HG03175 (cell line): ENCODE data around the gene TRPM3.

Experiments
- ATAC-seq: cut with Tn5 transposase; IDR thresholded peaks from one replicate; pipeline ENCODE4 v1.9.1; 2021; ENCODE audit warnings: mild to moderate bottlenecking, moderate library complexity; ENCODE audit not compliant: unreplicated experiment

The TRPM3 gene

DNA sequence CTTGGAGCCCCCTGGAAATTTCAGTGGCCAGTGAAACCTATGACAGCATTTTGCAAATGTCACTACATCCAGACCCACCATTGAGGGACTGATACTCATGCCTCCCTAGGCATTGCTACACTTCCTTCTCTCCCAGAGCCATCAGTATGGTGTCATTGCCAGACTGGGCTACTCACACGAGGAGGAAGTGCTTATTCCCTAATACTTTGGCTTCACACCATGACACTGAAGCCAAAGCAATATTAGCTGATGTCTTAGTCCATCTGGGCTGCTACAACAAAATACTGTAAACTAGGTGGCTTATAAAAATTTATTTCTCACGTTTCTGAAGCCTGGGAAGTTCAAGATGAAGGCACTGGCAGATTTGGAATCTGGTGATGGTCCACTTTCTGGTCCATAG is 22.6 kb downstream of the TRPM3 start:
- no peak for ATAC-seq

DNA sequence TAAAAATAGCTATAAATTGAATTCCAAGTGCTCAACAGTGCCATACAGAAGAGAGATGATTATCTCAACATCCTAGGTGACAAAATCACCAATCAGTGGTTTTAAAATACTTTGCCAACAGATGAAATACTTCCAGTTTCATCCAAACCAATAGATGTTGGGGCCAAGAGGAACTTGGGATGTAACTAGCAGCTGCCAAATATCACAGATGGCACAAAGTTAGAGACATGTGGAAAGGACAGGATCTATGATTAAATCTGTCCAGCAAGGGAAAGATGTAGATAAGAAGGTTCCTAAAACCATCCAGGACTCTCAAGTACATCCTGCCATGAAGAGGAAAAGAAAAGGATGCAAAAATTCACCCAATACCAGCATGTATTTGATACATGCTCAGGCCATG is 23.8 kb downstream of the TRPM3 start:
- no peak for ATAC-seq

DNA sequence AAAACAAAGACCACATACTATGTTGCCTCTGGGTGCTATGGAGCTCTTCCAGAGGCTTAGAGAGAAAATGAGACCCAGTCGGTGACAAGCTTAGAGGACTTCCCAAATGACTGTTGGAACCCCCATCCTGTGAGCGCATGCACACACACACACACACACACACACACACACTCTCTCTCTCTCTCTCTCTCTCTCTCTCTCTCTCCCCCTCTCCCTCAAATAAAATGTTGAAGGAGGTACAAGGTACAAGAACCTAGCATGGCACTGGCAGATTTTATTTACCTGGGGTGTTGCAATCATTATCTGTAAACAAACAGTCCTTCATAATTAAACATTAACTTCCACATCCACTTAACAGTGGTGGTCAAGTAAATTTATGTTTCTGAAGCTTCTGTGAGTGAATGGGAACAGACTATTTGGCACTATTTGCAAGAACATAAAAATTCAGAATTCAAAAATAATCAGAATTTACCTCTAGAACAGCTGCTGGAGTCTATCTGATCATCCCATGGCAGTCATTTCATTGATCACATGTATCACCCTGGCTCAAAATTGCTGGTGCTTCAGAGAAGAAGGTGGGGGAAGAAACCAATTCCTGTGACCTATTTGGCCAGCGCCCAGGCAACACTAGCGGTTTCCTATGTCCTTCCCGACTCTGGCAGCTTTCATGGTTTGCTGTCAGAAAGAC is 24.9 kb downstream of the TRPM3 start:
- ATAC-seq = no peak

DNA sequence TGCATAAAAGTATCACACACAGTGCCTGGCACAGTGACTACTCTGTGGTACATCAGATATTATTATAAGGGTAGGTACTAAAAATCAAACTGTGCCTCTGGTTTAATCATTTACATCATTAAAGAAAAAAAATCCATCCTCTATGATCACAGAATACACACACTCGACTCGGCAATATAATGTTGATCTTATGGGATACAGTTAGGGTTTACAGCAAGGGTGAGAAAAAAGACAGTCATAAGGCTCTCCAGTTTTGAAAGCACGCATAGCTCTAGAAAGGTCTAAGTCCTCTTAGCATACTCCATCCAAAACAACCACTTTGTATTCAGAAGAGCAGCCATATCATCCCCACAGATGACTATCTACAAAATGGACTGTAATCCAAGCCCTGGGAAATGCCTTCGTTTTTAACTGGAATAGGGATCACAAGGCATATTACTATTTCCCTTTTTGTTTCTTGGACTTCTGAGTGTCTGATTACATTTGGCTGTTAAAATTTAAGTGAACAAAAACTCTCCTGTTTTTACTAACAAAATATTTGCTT is 26.6 kb downstream of the TRPM3 start:
- no peak for ATAC-seq

DNA sequence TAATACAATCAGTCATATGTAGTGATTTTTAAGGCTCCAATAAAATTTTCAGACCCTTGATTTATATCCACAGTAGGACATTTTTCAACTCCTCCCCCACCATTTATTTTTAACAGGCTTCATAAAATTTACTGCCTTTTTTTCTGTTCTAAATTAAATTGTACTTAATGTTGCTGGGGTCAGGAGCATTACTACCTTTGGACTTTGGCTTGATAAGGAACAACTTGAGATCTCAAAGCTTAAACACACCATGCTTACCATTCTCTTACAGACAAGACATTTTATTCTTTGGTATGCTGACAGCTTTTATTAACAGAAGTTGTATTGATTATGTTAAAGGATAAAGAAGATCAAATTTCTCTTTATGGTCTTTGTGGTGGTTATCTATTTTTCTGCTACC is 30.5 kb downstream of the TRPM3 start:
- no peak for ATAC-seq

DNA sequence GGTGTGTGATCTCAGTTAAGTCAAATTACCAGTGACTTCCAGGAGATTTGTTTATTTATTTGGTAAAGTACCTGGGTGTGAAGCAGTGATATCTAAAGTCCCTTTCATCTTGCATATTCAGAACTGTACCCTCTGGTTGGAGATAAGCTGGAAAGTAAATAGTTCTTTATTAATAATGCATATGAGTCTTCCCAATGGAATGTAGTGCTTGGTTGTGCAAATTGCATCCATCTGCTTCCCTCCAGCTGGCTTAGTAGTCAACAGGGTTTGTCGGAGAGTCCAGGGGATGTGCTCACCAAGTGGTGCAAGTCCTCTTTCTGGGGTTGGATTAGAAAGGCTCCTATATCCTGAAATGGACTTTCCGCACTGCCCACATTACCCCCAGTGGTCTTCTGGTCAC is 42.0 kb downstream of the TRPM3 start:
- ATAC-seq = no peak

DNA sequence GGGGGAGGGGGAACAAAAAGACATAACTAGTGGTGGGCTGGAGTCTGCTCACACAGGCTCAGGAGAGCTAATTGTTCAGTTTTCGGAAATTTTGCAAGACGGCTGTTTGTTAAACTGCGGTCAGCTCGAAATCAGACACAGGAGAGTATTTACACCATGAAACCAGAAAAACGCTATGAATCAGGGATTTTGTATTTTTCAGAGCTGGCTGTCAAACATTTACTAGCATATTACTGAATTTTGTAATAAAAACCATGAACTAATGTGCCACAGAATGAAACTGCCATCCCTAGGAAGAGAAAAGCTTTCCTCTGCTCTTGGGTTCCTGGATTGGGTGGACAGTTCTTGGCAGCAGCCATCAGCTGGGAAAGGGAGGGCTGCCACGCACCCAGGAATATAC is 45.3 kb downstream of the TRPM3 start:
- no peak for ATAC-seq

DNA sequence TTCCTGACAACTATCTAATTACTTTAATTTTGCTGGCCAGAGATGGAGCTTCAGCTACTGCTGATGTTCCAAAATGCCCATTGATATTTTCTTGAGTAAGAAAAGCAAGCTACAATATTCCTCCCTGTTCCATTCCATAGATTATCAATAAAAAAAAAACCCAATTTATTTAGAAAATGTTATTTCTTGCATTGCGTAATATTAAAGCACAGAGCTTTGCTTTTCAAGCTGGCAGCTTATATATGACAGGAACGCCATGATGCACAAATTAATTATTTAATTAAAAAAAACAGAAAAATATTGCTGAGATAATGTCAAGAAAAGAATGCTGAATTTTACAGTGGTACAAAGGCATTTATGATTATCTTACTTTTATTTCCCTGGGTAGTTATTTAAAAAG is 47.9 kb downstream of the TRPM3 start:
- ATAC-seq = no peak

DNA sequence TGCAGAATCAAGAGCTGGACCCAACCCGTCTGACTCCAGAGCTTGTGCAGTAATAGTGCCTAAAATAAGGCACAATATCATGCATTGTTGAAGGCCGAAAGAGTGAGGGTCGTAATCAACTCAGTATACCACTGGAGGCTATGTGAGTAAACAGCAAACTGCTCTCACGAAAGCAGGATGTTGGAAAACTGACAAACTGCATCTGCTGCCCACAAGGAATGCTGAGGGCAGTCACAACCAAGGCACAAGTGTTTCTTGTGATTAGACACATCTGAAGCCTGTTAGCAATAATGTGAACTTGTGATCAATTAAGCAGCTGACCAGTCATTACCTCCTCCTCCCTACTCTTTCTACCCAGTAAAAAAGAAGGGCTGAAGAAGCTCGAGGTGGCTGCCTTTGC is 48.8 kb downstream of the TRPM3 start:
- ATAC-seq = no peak

DNA sequence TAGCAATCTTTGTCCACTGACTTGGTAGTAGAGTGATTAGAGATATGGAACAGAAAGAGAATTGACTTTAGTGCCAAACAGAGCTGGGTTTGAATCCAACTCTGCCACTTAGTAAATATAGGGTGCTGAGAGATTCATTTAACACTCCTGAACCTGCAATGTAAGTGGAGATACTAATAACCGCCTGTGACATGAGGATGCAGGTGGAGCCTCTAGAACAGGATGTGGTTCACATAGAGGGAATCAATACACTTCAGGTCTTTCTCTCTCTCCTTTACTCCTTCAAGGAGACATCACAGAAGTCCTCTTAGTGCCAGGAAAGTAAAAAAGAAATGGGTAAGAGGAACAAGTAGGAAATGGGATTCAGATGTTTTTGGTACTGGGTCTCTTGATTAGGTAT is 49.8 kb downstream of the TRPM3 start:
- no peak for ATAC-seq

DNA sequence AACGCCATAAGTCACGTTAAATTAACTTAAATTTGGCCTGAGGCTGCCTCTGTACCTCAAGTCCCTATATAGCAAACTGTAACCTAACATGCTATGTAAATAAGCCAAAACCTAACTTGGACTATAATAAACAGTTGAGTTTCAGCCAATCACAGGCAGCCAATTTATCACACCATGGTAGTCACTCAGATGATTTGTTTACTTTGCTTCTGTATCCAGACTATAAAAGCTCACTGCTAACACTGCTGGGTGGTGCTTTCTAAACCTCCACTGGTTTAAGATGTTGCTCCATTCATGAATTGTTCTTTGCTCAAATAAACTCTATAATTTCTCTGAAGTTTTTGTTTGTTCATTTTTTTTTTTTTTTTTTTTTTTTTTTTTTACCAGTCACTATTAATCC is 62.8 kb downstream of the TRPM3 start:
- no peak for ATAC-seq

DNA sequence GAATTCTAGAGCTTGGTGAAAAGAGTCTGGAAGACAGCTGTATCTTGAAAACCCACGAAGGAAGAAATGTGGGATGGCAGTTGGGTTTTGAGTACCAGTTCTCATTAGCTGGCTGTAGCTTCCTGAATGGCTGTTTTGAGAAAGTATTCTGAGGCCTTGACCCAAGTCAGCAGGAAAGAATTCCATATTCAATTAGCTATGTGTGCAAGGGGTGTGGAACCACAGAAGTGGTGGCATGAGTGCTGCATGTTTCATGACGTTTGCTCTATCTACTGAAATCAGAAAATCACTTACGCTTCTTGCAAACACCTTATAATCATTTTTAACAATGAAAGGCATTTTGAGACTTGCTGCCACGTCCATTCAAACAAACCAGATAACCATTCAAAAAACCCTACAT is 69.1 kb downstream of the TRPM3 start:
- ATAC-seq = no peak

DNA sequence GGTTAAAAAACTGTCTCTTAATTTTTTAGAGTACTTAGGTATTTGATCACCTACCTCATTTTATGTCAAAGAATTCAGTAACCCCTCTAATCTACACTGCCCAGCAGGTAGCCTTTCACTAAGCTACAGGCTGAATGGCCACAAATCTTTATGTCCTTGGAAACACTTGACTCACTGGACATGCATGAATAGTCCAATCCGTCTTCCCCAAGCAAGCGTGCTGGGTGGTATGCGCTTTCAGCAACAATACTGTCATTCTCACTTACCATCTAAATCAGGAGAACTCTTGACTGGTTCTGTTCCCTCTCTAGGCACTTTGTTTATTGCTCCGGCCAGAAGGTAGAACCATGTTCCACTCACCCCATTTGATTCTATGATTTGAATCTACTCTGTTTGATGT is 73.1 kb downstream of the TRPM3 start:
- ATAC-seq = no peak

DNA sequence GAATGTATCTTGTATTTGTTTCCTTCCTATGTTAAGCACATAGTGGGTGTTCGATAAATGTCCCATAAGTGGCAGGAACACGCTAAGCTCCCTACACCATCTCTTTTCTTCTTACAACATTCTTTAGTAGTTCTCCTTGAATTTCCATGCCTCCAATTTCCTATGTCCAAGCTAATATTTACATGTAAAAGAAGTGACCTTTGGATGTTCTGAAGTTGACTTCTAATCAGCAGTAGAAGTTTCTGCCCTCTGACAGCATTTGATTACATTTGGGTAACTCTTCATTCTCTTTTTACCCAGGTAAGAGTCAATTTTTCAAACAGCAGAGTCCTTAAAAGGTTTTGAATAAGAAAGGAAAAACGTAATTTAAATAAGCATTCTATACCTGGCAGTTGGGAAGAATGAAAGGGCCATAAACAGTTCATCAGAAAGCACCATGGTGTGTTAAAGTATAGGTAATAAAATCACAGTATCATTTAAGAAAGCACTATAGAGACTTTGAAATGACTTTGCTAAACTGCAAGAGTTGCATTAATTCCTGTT is 78.9 kb downstream of the TRPM3 start:
- no peak for ATAC-seq

DNA sequence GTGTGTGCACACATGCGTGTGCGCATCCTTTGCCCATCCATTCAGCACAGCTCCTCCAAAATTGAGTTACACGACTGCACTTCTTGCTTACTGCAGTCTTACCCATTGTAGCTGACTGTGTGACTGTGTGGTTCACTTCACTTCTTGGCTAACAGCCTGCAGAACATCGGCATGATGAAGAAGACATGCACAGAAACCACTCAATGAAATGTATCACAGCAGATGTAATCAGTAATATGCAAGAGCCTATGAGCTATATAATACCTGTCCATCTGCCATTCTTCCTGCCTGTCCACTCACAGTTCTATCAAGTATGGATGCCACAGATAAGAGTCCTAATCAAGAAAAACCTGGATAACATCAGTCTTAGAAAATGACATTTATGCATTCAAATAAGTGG is 83.9 kb downstream of the TRPM3 start:
- ATAC-seq = no peak

DNA sequence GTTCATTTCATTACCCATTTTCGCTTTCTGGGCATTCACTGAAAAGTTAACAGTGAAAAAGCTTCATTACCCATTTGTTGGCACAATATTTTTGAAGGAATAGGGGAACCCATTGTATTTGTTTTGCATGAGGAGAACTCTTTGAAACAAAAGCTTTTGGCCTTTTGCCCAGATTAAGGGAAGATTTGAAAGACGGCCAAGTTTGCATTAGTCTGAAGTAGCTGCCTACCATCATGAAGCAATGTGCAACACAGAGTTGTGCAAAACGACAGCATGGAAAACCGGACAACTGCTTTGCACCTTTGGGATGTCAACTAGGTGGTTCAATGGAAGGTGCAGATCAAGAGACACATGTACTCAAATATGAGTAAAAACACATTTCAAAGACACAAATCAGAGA is 84.9 kb downstream of the TRPM3 start:
- ATAC-seq = no peak

DNA sequence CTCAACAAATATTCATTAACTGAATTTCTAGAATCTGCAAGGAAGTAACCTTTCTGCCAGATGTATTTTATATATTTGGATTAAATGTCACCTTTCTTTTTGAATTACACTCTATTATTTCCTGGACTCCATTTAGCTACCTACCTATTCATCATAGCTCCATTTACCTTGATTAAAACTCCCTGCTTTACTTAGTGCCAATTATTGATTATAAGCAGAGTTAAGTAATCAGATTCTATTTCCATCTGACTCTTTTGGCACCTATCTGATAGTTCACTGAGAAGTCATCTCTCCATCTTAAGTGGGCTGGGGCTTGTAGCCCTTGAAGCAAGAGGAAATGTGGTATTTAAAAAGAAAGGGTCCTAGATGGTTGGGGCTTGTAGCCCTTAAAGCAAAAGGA is 88.6 kb downstream of the TRPM3 start:
- no peak for ATAC-seq

DNA sequence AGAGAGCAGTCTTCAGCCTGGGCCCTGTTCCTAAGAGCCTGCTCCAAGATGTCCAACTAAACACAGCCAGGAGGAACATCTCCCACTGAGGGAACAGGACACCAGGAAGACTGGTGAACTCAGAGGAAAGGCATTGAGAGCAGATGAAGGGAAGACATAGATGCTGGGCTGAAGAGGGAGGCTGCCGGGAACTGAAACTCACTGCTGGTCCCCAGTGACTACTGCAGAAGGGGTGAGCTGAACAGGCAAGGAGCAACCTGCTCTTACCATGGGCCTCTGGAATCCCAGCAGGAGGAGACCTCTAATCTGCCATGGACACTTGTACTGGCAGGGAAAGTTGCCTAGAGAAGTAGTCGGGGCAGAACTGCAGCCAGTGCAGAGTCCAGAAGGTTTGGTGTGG is 95.7 kb downstream of the TRPM3 start:
- ATAC-seq = no peak

DNA sequence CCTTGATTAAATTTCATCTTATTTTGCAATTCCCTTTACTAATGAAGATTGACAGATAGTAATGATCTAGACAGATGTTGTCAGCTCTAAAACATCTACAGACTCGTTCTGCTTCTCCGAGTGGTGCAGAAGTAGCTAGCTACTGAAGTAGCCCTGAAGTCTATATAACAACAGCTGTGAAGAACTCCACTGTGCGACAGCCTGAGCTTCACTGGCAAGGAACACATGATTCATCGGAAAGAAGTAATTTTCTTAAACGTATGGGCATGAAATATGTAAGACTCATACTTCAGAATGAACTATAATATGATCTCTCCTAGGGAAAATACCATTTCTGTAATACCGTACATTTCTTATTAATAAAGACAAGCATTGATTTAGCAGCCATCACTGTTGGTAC is 96.2 kb downstream of the TRPM3 start:
- no peak for ATAC-seq

DNA sequence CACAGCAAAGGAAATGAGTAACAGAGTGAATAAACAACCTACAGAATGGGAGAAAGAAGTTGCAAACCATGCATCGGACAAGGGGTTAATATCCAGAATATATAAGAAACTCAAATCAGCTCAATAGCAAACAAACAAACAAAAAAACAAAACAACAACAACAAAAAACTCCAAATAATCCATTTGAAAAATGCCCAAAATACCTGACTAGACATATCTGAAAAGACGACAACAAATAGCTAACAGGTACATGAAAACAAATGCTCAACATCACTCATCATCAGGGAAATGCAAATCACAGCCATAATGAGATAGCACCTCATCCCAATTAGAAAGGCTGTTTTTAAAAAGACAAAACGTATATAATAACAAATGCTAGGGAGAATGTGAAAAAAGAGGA is 111.2 kb downstream of the TRPM3 start:
- ATAC-seq = no peak

DNA sequence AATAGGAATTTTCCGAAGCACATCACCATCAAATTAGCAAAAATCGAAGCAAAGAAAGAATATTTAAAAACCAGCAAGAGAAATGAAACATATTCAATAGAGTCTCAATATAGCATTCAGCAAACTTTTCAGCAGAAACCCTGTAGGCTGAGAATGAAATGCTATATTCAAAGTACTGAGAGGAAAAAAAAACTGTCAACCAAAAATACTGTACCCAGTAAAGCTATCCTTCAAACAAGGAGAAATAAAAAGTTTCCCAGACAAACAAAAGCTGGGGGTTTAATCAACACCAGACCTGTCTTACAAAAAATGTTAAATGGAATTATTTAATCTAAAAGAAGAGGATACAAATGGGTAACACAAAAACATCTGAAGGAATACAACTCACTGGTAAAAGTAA is 116.0 kb downstream of the TRPM3 start:
- ATAC-seq = no peak

DNA sequence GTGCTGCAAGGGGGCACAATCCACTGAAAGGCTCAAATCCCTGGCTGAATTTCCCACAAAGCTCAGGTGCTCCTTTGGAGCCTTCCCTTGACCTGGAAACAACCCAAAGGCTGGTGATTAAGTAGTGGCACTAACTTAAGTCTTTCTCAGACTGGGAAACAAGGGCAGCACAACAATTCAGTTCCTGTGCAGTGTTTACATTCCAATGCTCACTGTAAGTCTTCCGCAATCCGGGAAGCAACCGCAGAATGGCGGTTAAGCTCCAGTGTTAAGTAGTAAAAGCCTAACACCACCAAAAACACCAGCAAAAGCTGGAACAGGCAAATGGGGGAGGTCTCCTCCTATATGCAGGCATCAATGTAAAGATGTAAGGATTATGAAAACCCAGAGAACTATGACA is 117.2 kb downstream of the TRPM3 start:
- no peak for ATAC-seq

DNA sequence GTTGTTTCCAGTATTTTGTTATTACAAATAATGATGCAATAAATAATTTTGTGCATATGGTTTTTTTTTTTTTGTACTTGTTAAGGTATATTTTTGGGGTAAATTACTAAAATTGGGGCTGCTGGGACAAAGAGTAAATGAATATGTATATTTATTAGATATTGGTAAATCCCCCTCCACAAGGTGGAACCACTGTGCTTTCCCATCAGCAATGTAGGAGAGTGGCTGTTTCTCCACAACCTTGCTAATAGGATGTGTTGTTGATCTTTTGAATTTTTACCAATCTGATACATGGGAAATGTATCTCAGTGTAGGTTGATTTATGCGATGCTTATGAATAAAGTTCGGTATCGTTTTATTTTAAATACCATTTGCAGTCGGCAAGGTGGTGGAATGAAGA is 118.1 kb downstream of the TRPM3 start:
- no peak for ATAC-seq
